T-helper 1 cell treated with Interleukin-12 subunit alpha and Interleukin-12 subunit beta and Interleukin-4 antibody, amounts not matched to agents 30 ng/mL and 1 ng/mL, for 36 hours (primary cell): Measurements from ENCODE around the gene GRM4. TPM values are rescaled to one million over a fixed set of nuclear protein-coding genes. Genes with fewer than 3 reads are reported as not detected.

ENCODE experiments used
- intact Hi-C: fragments of 100-400 bp; cut with micrococcal nuclease; formaldehyde crosslinking; loops from one replicate; pipeline ENCODE4 v1.15.1; 2024
- total RNA-seq: library from RNA; stranded (reverse); gene quantifications from 2 replicates; pipeline ENCODE4 v1.2.3, GENCODE V29; 2022

GRM4 gene
- total RNA-seq, 1 donor from 2014 or later, result not detected

GRCh38 chr6:33983109-33983716 lies 162.7 kb downstream of the GRM4 start:
- intact Hi-C loops, result no loop called here

- intact Hi-C loops, result no loop called here
These were observed 164.0 kb downstream of the GRM4 start for GRCh38 chr6:33981861-33982260.

GRCh38 chr6:33981421-33981820 lies 164.5 kb downstream of the GRM4 start:
- intact Hi-C loops, result no loop called here

- intact Hi-C loops, result no loop called here
These were observed 165.4 kb downstream of the GRM4 start for GRCh38 chr6:33980176-33981175.

GRCh38 chr6:33979750-33980149 lies 166.1 kb downstream of the GRM4 start:
- intact Hi-C loops, result no loop called here

GRCh38 chr6:33978412-33979150 lies 167.3 kb downstream of the GRM4 start:
- intact Hi-C loops, result no loop called here

GRCh38 chr6:33977606-33978411 lies 168.1 kb downstream of the GRM4 start:
- intact Hi-C loops, result no loop called here

GRCh38 chr6:33976437-33977360 lies 169.2 kb downstream of the GRM4 start:
- intact Hi-C loops, result no loop called here

- intact Hi-C loops, result no loop called here
These were observed 170.0 kb downstream of the GRM4 start for GRCh38 chr6:33975661-33976436.

- intact Hi-C loops, result no loop called here
These were observed 171.4 kb downstream of the GRM4 start for GRCh38 chr6:33974471-33974870.

GRCh38 chr6:33974030-33974429 lies 171.9 kb downstream of the GRM4 start:
- intact Hi-C loops, result no loop called here

GRCh38 chr6:33971580-33971979 lies 174.3 kb downstream of the GRM4 start:
- intact Hi-C loops, result no loop called here

Other genes starting within 250 kb of the GRM4 start
- gene HMGA1, start 90.8 kb upstream of the GRM4 start, total RNA-seq, result 181 and 183 TPM in 2 replicates
- gene SMIM29, start 102.9 kb upstream of the GRM4 start, total RNA-seq, result 31.4 and 32.5 TPM in 2 replicates
- gene NUDT3, start 246.6 kb upstream of the GRM4 start, total RNA-seq, result 13.4 and 14.1 TPM in 2 replicates